ENCODE data around the gene STAT2.
"Not testable (repeated sequence)": the region's sequence is repeated elsewhere in the genome, so short reads cannot be mapped to it uniquely, and the experiment has no call there.

Gene STAT2

GRCh38 chr12:56359851-56360767 lies at the start of gene STAT2:
TSS of gene STAT2 (minus strand) at chr12:56360107. CDS start at chr12:56356571, 3,536 bp downstream.
- peak; percentile 87 to 99 for DNase-seq

DNA sequence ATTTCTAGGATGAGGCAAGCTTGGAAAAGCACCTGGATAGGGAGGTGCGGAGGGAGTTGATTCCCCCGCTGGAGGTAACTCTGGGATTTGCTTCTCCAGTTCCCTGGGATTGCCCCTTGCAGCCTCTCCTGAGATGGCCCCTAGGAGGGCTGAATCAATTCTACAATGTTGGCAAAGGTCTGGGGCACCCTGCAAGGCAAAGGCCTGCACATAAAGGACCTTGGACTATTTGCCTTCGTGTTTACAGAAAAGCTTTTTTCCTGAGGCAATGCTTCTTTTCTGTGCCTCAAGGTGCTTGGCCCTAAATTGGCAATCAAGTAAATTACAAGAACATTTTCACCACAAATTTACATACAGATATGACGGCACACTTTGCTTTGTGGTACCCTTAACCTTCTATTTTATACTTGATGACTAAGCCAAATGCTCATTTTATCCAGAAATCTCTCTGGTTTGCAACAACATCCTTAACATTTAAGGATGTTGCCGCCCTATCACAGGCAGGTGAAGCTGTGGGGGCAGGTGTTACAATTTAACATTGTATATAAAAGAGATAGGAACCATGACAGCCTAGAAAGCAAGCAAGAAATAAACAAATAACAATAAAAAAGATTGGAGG lies 49.0 kb upstream of the STAT2 start:
- DNase-seq: no peak

GRCh38 chr12:56404227-56404626 lies 44.3 kb upstream of the STAT2 start:
- DNase-seq: not testable (repeated sequence)

DNA sequence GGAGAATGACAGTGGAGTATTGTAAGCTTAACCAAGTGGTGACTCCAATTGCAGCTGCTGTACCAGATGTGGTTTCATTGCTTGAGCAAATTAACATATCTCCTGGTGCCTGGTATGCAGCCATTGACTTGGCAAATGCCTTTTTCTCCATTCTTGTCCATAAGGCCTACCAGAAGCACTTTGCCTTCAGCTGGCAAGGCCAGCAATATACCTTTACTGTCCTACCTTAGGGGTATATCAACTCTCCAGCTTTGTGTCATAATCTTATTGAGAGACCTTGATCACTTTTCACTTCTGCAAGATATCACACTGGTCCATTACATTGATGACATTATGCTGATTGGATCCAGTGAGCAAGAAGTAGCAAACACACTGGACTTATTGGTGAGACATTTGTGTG lies 41.7 kb upstream of the STAT2 start:
- DNase-seq: not testable (repeated sequence)

DNA sequence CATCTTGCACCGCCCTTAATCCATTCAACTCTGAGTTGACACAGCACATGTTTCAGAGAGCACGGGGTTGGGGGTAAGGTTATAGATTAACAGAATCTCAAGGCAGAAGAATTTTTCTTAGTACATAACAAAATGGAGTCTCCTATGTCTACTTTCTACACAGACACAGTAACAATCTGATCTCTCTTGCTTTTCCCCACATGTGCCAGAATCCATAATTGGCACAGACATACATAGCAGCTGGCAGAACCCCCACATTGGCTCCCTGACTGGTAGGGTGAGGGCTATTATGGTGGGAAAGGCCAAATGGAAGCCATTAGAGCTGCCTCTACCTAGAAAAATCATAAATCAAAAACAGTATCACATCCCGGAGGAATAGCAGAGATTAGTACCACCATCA lies 41.2 kb upstream of the STAT2 start:
- DNase-seq: not testable (repeated sequence)

GRCh38 chr12:56399466-56399865 lies 39.6 kb upstream of the STAT2 start:
- DNase-seq: not testable (repeated sequence)

- DNase-seq: no peak
Observed at GRCh38 chr12:56398324-56398723, 38.4 kb upstream of the STAT2 start.

DNA sequence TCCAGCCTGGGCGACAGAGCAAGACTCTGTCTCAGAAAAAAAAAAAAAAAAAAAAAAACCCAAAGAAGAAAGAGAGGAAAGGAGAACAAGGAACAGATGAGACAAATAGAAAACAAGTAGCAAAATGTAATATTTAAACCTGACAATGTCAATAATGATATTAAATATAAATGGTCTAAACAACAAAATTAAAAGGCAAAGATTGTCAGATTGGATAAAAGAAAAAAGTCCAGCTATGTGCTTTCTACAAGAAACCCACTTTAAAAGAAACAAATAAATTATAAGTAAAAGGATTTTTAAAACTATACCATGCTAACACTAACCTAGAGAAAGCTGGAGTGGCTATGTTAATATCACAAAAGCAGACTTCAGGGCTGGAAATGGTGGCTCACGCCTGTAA lies 32.4 kb upstream of the STAT2 start:
- DNase-seq: no peak

DNA sequence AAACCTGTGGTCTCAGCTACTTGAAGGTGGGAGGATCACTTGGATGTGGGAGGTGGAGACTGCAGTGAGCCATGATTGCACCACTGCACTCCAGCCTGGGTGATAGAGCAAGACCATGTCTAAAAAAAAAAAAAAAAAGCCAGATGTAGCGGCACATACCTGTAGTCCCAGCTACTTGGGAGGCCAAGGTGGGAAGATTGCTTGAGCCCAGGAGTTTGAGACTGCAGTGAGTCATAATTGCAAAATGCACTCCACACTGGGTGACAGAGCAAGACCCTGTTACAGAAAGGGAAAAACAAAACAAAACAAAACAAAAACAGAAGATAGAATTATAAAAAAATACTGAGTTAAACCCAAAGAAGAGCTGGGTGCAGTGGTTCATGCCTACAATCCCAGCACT lies 31.8 kb upstream of the STAT2 start:
- no peak for DNase-seq

DNA sequence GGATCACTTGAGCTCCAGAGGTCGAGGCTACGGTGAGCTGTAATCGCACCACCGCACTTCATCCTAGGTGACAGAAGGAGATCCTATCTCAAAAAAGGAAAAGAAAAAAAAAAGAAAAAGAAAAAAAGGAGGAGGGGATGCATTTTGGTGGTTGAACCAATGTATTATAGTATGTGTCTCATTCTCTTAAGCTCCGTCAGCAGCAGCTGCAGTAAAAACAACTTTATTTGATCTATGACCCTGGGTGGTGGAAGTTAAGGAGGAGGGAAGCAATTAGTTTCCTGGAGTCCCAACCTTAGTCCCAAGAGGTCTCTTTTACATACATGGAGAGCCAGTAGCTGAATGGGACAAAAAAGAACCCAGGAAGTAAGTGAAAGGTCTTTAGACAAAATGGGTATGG lies 29.5 kb upstream of the STAT2 start:
- DNase-seq: no peak

GRCh38 chr12:56387152-56387736 lies 27.3 kb upstream of the STAT2 start:
- no peak for DNase-seq

GRCh38 chr12:56385873-56386272 lies 26.0 kb upstream of the STAT2 start:
- no peak for DNase-seq

GRCh38 chr12:56382611-56383010 lies 22.7 kb upstream of the STAT2 start:
- DNase-seq: no peak

DNA sequence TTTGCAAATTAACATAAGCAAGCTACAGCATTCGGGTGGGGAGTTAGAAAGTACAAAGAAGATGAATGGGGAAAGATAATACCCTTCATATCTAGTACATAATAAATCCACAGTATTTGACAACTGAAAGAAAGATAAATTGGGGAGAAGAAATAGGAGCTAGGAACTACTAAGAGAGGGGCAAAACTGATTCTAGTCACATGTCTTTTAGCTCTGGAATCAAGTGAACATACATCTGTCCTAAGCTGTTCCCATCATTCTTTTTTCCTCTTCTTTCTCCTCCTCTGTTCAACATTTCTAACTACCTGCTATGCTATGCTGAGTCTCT lies 18.0 kb upstream of the STAT2 start:
- no peak for DNase-seq

DNA sequence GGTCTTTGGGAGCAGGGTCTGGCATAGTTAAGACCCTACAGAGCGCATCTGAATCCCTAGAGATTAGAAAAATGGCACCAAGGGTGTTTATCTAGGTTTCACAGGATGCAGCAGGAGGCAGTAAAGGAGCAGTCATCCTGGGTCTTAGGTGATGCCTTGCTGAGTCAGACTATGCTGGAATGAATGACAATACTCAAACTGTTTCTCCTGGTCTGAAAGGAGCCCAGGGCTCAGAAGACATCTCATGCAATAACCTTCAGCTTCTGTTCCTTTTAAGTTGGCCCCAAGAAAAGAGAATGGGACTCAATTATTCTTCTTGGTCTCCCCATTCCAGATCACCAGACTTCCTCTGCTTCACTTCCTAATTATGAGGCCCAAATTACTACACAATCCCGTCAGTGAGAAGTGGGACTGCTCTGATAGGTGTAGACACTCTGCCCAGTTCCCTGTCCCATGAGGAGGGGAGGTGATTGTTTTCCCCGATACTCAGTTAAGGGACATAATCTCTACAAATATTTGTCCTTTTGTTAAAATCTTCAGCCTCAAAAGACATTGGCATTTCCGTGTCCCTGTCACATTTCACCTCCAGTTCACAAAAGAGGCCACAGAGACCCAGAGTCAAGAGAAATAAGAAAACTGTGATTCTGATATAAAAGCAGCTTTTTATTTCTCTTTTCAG lies 17.5 kb upstream of the STAT2 start:
- DNase-seq: no peak

DNA sequence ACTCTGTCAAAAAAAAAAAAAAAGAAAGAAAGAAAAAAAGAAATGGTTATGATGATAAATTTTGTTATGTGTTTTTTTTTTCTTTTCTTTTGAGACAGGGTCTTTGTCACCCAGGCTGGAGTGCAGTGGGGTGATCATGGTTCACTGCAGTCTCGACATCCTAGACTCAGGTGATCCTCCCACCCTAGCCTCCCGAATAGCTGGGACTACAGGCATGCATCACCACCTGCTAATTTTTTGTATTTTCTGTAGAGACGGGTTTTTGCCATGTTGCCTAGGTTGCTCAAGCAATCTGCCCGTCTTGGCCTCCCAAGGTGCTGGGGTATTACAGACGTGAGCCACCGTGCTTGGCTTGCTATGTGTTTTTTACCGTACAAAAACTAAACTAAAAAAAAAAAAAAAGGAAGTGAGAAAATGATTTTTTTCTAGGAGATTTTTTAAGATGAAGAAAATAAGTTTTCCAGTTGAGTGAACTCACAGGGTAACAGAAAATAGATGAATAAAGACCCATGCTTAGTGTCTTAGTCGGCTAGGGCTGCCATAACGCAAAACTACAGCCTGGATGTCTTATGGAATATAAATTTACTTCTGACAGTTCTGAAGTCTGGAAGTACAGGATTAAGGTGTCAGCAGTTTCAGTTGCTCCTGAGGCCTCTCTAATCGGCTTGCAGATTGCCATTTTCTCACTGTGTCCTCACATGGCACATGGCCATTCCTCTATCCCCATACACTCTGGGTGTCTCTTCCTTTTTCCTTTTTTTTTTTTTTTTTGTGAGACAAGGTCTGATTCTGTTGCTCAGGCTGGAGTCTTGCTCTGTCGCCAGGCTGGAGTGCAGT lies 15.9 kb upstream of the STAT2 start:
- DNase-seq: no peak

- DNase-seq: no peak
Observed at GRCh38 chr12:56374726-56375597, 15.1 kb upstream of the STAT2 start.

DNA sequence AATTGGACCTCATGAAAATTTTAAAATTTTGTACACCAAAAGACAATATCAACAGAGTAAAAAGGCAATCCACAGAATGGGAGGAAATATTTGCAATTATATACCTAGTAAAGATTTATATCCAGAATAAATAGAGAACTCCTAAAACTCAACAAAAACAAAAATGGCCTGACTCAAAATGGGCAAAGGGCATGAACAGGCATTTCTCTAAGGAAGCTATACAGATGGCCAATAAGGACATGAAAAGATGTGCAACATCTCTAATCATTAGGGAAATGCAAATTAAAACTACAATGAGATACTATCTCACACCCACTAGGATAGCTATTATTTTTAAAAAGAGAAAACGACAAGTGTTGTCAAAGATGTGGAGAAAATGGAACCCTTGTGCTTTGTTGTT lies 13.6 kb upstream of the STAT2 start:
- DNase-seq: no peak

- no peak for DNase-seq
Observed at GRCh38 chr12:56366948-56367347, 7.0 kb upstream of the STAT2 start.

DNA sequence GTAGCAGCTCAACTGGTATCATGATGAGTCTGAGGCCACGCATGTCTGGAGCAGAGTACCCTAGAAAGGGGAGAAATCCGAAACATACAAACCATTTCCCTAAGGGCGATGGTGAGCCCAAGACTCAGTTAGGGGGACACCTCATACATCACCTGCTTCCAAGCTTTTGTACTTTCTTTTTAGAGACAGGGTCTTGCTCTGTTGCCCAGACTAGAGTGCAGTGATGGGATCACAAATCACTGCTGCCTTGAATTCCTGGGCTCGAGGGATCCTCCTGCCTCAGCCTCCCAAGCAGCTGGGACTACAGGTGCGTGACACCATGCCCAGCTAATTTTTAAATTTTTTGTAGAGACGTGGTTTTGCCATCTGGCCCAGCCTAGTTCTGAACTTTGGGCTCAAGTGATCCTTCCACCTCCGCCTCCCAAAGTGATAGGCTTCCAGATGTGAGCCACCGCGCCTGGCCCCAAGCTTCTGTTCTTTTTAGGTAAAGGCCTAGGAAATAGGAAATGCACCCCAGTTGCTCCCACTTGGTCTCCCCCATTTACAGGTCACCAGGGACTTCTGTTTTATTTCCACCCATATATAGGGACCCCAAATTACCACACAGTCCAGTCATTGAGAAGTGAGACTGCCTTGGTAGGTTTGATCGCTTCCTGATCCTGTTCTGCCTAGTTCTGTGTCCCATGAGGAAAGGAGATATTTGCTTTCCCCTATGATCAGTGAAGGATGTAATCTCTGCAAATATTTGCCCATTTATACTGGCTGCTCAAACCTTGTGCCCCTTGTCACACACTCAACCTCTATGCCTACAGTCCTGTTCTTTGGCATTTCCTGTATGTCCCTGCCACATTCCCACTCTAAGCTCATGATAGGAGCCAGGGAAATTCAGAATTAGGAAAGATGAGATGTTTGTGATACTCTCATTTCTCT lies 2.5 kb upstream of the STAT2 start, which contains the start of gene APOF:
TSS of gene APOF (minus strand) at position 728 of the 930 bp plus-strand sequence. CDS start at position 616, 112 bp downstream.
- no peak for DNase-seq
